ENCODE measurements around the gene IL17RD. TPM values are rescaled to one million over a fixed set of nuclear protein-coding genes. Genes with fewer than 3 reads are reported as not detected.

IL17RD gene
- total and polyA plus RNA-seq, 2 of the 4 experiments (the other 2 are of a cell fraction), result 0.72 to 0.92 TPM

DNA sequence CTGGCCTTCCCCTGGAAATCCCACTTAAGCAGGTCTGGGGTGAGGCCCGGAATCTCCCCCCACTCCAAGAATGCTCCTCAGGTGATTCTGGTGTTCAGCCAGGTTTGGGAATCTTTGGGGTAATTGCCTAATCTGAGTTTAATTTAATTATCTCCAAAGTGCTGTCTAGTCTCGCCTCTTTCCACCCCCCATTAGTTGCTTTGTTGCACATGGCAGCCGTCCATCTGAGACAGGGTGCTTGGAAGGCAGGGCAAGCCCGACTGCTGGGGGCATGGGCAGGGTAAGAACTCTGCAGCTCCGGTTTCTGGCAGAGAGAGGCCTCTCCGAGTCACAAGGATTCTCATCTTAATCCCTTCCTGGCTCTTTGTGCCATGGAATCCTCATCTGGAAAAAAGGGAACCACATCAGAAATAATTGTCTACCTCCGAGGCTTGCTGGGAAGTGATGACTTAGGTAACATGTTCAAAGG, 15.0 kb downstream of the IL17RD start:
- no peaks in the 10 kb centered on the region for H3K9me3 ChIP-seq (ENCODE audit: control insufficient read depth, insufficient read depth, low read length)

More for the DNA sequence above, 15.0 kb downstream of the IL17RD start:
- Histone ChIP-seq H2AFZ (replicated peaks; ENCODE audit: low read length, poor library complexity) (no peak overlapping the region), H3K27ac (ENCODE audit: insufficient read depth, low read length) (no peak overlapping the region), H2AK5ac (ENCODE audit: low read depth, low read length) (no peak overlapping the region), H3K14ac (replicated peaks; ENCODE audit: low read depth, low read length) (no peak overlapping the region), H4K20me1 (ENCODE audit: insufficient read depth, low read length) (no peaks in the 10 kb centered on the region), H2AK9ac (replicated peaks; ENCODE audit: low read depth, low read length, poor library complexity) (no peak overlapping the region), H3K4ac (ENCODE audit: low read depth, low read length) (no peak overlapping the region), H3K4me3 (ENCODE audit: insufficient read depth, low read depth, low read length) (no peak overlapping the region), H3K27me3 (ENCODE audit: control insufficient read depth, insufficient read depth, low read length) (peaks cover 4% of the 10 kb centered on the region; the same call in 1 of the 2 replicates), H3K56ac (ENCODE audit: extremely low read depth, insufficient read depth, low read length) (no peak overlapping the region), H4K91ac (ENCODE audit: insufficient read depth, low read depth, low read length) (no peak overlapping the region), H3K4me2 (ENCODE audit: low read depth, low read length) (no peak overlapping the region), H3K36me3 (ENCODE audit: control insufficient read depth, insufficient read depth, low read length) (no peaks in the 10 kb centered on the region), H3K23ac (ENCODE audit: low read depth, low read length) (no peak overlapping the region), H3K79me1 (ENCODE audit: low read depth in 1 of 2, low read length in 2 of 2) (no peaks in the 10 kb centered on the region), H3K9me1 (ENCODE audit: insufficient read depth, low read length) (no peaks in the 10 kb centered on the region), H3K4me1 (ENCODE audit: control insufficient read depth, insufficient read depth, low read length) (no peaks in the 10 kb centered on the region; the same call in 1 of the 2 replicates), H2BK5ac (ENCODE audit: low read depth, low read length, poor library complexity, severe bottlenecking) (no peak overlapping the region), H4K8ac (ENCODE audit: low read depth in 2 of 2, low read length in 2 of 2) (no peak overlapping the region), H4K5ac (ENCODE audit: low read depth, low read length) (no peak overlapping the region), H3K18ac (ENCODE audit: low read depth, low read length) (no peak overlapping the region), H2BK120ac (ENCODE audit: low read depth, low read length) (no peak overlapping the region), H3K9ac (ENCODE audit: low read depth, low read length) (no peak overlapping the region), H2BK15ac (ENCODE audit: low read depth, low read length) (no peak overlapping the region), H2BK20ac (ENCODE audit: low read depth, low read length) (no peak overlapping the region)
- DNase-seq (no peak), ATAC-seq (ENCODE audit: low read depth) (no peak)
- no CpG with 5 or more reads among the region's 7 CpGs for WGBS, 2 experiments (ENCODE audit: extremely low coverage in 2 of 2, insufficient read length in 1 of 2)
- in situ Hi-C loops (cut with MboI; ENCODE audit: low sequenced_read_pairs) (loop anchor here (25.0 kb wide), 1 partner anchor 412 kb away; the partner anchor contains the start of gene PDE12), intact Hi-C loops (cut with micrococcal nuclease) (no loop called here), dilution Hi-C loops (cut with HindIII; ENCODE audit: low sequenced_read_pairs, unreplicated experiment) (no loop called here)
- no TSS peak for BruUV-seq (replicated peaks)
- CTCF ChIA-PET, result no interaction called here
- TF ChIP-seq BHLHE40 (IDR thresholded peaks at IDR 0.05; ENCODE audit: low read depth, low read length), result no peak
- TF ChIP-seq, protein P1, sequence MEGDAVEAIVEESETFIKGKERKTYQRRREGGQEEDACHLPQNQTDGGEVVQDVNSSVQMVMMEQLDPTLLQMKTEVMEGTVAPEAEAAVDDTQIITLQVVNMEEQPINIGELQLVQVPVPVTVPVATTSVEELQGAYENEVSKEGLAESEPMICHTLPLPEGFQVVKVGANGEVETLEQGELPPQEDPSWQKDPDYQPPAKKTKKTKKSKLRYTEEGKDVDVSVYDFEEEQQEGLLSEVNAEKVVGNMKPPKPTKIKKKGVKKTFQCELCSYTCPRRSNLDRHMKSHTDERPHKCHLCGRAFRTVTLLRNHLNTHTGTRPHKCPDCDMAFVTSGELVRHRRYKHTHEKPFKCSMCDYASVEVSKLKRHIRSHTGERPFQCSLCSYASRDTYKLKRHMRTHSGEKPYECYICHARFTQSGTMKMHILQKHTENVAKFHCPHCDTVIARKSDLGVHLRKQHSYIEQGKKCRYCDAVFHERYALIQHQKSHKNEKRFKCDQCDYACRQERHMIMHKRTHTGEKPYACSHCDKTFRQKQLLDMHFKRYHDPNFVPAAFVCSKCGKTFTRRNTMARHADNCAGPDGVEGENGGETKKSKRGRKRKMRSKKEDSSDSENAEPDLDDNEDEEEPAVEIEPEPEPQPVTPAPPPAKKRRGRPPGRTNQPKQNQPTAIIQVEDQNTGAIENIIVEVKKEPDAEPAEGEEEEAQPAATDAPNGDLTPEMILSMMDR (conservative IDR thresholded peaks at IDR 0.05; ENCODE audit: low read depth, low read length), result no peak
- TF ChIP-seq POLR2A (IDR thresholded peaks at IDR 0.05; ENCODE audit: low read depth, low read length), result no peak
- no peak for TF ChIP-seq MXI1 (IDR thresholded peaks at IDR 0.05; ENCODE audit: borderline replicate concordance, low read depth, low read length)
- TF ChIP-seq RAD21 (IDR thresholded peaks at IDR 0.05; ENCODE audit: low read length), result no peak
- TF ChIP-seq NFE2L2 (IDR thresholded peaks at IDR 0.05; ENCODE audit: low read depth, low read length), result no peak
- POLR2A ChIA-PET (ENCODE audit: unreplicated experiment), result no interaction called here
